Activated CD8-positive, alpha-beta memory T cell treated with anti-CD3 and anti-CD28 coated beads, Interleukin-2, amount 50 U/mL, for 1 hour (primary cell): ENCODE data around the gene FBXL5.

Experiments
- DNase-seq: peaks from one replicate; pipeline ENCODE4 v3.0.0-alpha.2; 2020; ENCODE audit errors: extremely low read depth

FBXL5 gene

GRCh38 chr4:15557786-15558550, 97.2 kb downstream of the FBXL5 start:
- no peak for DNase-seq

GRCh38 chr4:15556511-15557092, 98.6 kb downstream of the FBXL5 start:
- DNase-seq = no peak
